Measurements from ENCODE around the gene CLEC16A.

Gene CLEC16A

GRCh38 chr16:11016993-11017392 lies 72.6 kb downstream of the CLEC16A start:
- DNase-seq (ENCODE audit: low read depth), result no peak

- DNase-seq (ENCODE audit: low read depth), result no peak
Observed at GRCh38 chr16:11017499-11017898, 73.1 kb downstream of the CLEC16A start.

GRCh38 chr16:11020388-11020787 lies 76.0 kb downstream of the CLEC16A start:
- no peak for DNase-seq (ENCODE audit: low read depth)

- no peak for DNase-seq (ENCODE audit: low read depth)
Observed at GRCh38 chr16:11020792-11021551, 76.6 kb downstream of the CLEC16A start.

GRCh38 chr16:11022002-11022401 lies 77.6 kb downstream of the CLEC16A start:
- DNase-seq (ENCODE audit: low read depth), result no peak

- no peak for DNase-seq (ENCODE audit: low read depth)
Observed at GRCh38 chr16:11023262-11024039, 79.1 kb downstream of the CLEC16A start.

- DNase-seq (ENCODE audit: low read depth), result no peak
Observed at GRCh38 chr16:11024333-11025053, 80.1 kb downstream of the CLEC16A start.

GRCh38 chr16:11025120-11025531 lies 80.8 kb downstream of the CLEC16A start:
- no peak for DNase-seq (ENCODE audit: low read depth)

GRCh38 chr16:11029948-11030347 lies 85.6 kb downstream of the CLEC16A start:
- DNase-seq (ENCODE audit: low read depth), result no peak

- DNase-seq (ENCODE audit: low read depth), result no peak
Observed at GRCh38 chr16:11030990-11031510, 86.7 kb downstream of the CLEC16A start.

- no peak for DNase-seq (ENCODE audit: low read depth)
Observed at GRCh38 chr16:11032000-11032921, 87.9 kb downstream of the CLEC16A start.

GRCh38 chr16:11032922-11033291 lies 88.5 kb downstream of the CLEC16A start:
- DNase-seq (ENCODE audit: low read depth), result peak; percentile 55

GRCh38 chr16:11033629-11034420 lies 89.5 kb downstream of the CLEC16A start:
- peak; percentile 24 for DNase-seq (ENCODE audit: low read depth)

GRCh38 chr16:11034481-11034931 lies 90.1 kb downstream of the CLEC16A start:
- DNase-seq (ENCODE audit: low read depth), result no peak

GRCh38 chr16:11035096-11035495 lies 90.7 kb downstream of the CLEC16A start:
- DNase-seq (ENCODE audit: low read depth), result no peak

- DNase-seq (ENCODE audit: low read depth), result no peak
Observed at GRCh38 chr16:11036040-11036439, 91.7 kb downstream of the CLEC16A start.

GRCh38 chr16:11036868-11037410 lies 92.6 kb downstream of the CLEC16A start:
- no peak for DNase-seq (ENCODE audit: low read depth)

GRCh38 chr16:11038305-11038704 lies 93.9 kb downstream of the CLEC16A start:
- DNase-seq (ENCODE audit: low read depth), result no peak

- DNase-seq (ENCODE audit: low read depth), result no peak
Observed at GRCh38 chr16:11038777-11039176, 94.4 kb downstream of the CLEC16A start.

GRCh38 chr16:11039726-11040125 lies 95.4 kb downstream of the CLEC16A start:
- no peak for DNase-seq (ENCODE audit: low read depth)

Measured in non-pigmented ciliary epithelial cell (primary cell).